Karpas-422 (cell line): Measurements from ENCODE around the gene IER5. TPM values are rescaled to one million over a fixed set of nuclear protein-coding genes. Genes with fewer than 3 reads are reported as not detected.

ENCODE experiments used
- DNase-seq: peaks from one replicate; pipeline ENCODE4 v3.0.0-alpha.2; 2015
- H2AFZ ChIP-seq: fragments of 200-600 bp; sonication (generic); 2 replicates; pipeline ENCODE4 v1.6.1; 2014; ENCODE audit warnings: antibody characterized with exemption, low read length, mixed read lengths
- H3K27ac ChIP-seq: fragments of 200-600 bp; sonication (generic); 2 replicates; pipeline ENCODE4 v1.5.1; 2014; ENCODE audit warnings: mild to moderate bottlenecking, low read length, moderate library complexity
- H3K27me3 ChIP-seq: fragments of 200-600 bp; sonication (generic); 2 replicates; pipeline ENCODE4 v1.6.1; 2014; ENCODE audit warnings: low read length, mixed read lengths
- H3K36me3 ChIP-seq: fragments of 200-600 bp; sonication (generic); 2 replicates; pipeline ENCODE4 v1.6.1; 2014; ENCODE audit warnings: low read length, mixed read lengths; ENCODE audit not compliant: insufficient read depth
- H3K4me1 ChIP-seq: fragments of 200-600 bp; sonication (generic); 2 replicates; pipeline ENCODE4 v1.6.1; 2014; ENCODE audit warnings: mild to moderate bottlenecking, low read length, mixed read lengths
- H3K4me2 ChIP-seq: fragments of 200-600 bp; sonication (generic); 2 replicates; pipeline ENCODE4 v1.6.1; 2014; ENCODE audit warnings: low read length, low read depth, mild to moderate bottlenecking; ENCODE audit not compliant: poor library complexity, severe bottlenecking
- H3K4me3 ChIP-seq: fragments of 200-600 bp; sonication (generic); 2 replicates; pipeline ENCODE4 v1.5.1; 2014; ENCODE audit warnings: mild to moderate bottlenecking, antibody characterized with exemption, low read length, mixed read lengths
- H3K79me2 ChIP-seq: fragments of 200-600 bp; sonication (generic); 2 replicates; pipeline ENCODE4 v1.6.1; 2014; ENCODE audit warnings: mild to moderate bottlenecking, low read length, mixed read lengths
- H3K9ac ChIP-seq: fragments of 200-600 bp; sonication (generic); 2 replicates; pipeline ENCODE4 v1.6.0; 2014; ENCODE audit warnings: low read length
- H3K9me2 ChIP-seq: fragments of 200-600 bp; sonication (generic), shearing (Covaris generic); replicated peaks from 2 replicates; pipeline ENCODE4 v1.6.0; 2014; ENCODE audit warnings: mild to moderate bottlenecking, low read length, moderate library complexity; ENCODE audit not compliant: insufficient read depth
- H3K9me3 ChIP-seq: fragments of 300-700, 200-600 bp; sonication (generic); 2 replicates; pipeline ENCODE4 v1.6.1; 2014; ENCODE audit warnings: low read length, mixed read lengths
- H4K20me1 ChIP-seq: fragments of 200-600 bp; sonication (generic); 2 replicates; pipeline ENCODE4 v1.6.1; 2014; ENCODE audit warnings: mild to moderate bottlenecking, antibody characterized with exemption, low read length, low read depth; ENCODE audit not compliant: insufficient read depth
- total RNA-seq: library from RNA; depleted of rRNA; stranded (reverse); fragments of >200 nt; shearing (Covaris generic); gene quantifications from 2 replicates; pipeline ENCODE4 v1.2.3, GENCODE V29; 2014; ENCODE audit warnings: low replicate concordance

IER5 gene
- total RNA-seq, 1 experiment from 2014 or later = 5.3 TPM

DNA sequence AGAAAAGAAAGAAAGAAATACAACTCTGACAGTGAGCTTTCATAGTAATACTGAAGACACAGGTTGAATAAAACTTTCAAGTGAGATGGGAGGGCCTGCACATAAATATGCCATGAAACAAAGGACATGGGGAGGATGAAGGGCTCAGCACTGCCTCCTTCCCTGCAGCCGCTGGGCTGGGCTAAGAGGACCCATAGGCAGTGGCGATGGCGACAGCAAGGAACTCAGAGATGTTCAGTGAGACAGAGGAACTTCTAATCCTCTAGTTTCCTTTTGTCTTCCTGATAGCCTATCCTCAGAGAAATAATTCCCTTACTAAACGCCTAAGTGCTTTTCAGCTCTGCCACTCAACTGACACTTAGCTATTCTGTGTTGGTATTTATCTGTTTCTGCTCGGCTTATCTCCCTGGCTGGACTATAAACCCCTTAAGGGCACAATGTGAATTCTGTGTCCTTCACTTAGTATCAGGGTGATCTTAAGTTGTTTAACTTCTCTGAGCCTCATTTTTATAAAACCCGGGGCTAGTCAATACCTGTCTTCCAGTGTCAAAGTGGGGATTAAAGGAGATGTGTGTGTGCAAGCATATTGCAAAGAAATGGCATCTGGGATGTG lies 24.4 kb upstream of the IER5 start:
- Histone ChIP-seq H3K9ac (no peak overlapping the region), H3K79me2 (no peaks in the 10 kb centered on the region), H3K27ac (no peak overlapping the region), H3K4me3 (no peak overlapping the region), H3K4me2 (no peak overlapping the region), H3K4me1 (peaks cover 22% of the 10 kb centered on the region), H3K27me3 (no peaks in the 10 kb centered on the region), H3K9me2 (no peaks in the 10 kb centered on the region), H3K36me3 (no peaks in the 10 kb centered on the region), H2AFZ (no peak overlapping the region), H3K9me3 (no peaks in the 10 kb centered on the region), H4K20me1 (no peaks in the 10 kb centered on the region)
- DNase-seq = no peak

GRCh38 chr1:181064702-181065101 lies 23.8 kb upstream of the IER5 start:
- no peak overlapping the region for H3K4me2 ChIP-seq
- no peak overlapping the region for H3K27ac ChIP-seq
- no peaks in the 10 kb centered on the region for H4K20me1 ChIP-seq
- no peaks in the 10 kb centered on the region for H3K9me2 ChIP-seq
- H3K27me3 ChIP-seq = no peaks in the 10 kb centered on the region
- no peaks in the 10 kb centered on the region for H3K36me3 ChIP-seq
- no peak overlapping the region for H3K9ac ChIP-seq
- no peak for DNase-seq
- H3K4me3 ChIP-seq = no peak overlapping the region
- peaks cover 22% of the 10 kb centered on the region for H3K4me1 ChIP-seq
- H2AFZ ChIP-seq = no peak overlapping the region
- no peaks in the 10 kb centered on the region for H3K9me3 ChIP-seq
- H3K79me2 ChIP-seq = no peaks in the 10 kb centered on the region

DNA sequence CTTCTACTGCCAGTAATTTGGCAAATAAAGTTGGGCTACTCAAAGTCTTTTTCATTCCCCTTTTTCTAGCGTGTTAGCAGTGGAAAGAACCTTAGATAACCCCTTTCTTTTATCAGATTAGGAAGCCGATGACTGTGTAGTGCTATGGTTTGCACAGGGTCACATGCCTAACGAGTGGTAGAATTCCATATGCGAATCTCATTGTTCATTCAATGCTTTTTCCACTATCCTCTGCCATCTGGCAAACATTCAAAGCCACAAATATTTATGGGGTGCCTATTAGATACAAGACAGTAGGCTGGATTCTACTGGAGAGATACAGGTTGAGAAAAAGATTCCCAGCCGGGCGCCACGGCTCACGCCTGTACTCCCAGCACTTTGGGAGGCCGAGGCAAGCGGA lies 14.9 kb upstream of the IER5 start:
- H3K4me3 ChIP-seq = no peak overlapping the region
- H3K27ac ChIP-seq = no peak overlapping the region
- H3K9ac ChIP-seq = no peak overlapping the region
- peaks cover 6% of the 10 kb centered on the region; the same call in 1 of the 2 replicates for H3K4me1 ChIP-seq
- no peak overlapping the region for H3K4me2 ChIP-seq
- H3K79me2 ChIP-seq = no peaks in the 10 kb centered on the region
- DNase-seq = no peak
- H3K36me3 ChIP-seq = no peaks in the 10 kb centered on the region
- H2AFZ ChIP-seq = no peak overlapping the region
- no peaks in the 10 kb centered on the region for H4K20me1 ChIP-seq
- no peaks in the 10 kb centered on the region for H3K9me3 ChIP-seq
- H3K9me2 ChIP-seq = no peaks in the 10 kb centered on the region
- H3K27me3 ChIP-seq = no peaks in the 10 kb centered on the region

- Histone ChIP-seq H3K36me3 (no peaks in the 10 kb centered on the region), H3K9me3 (no peaks in the 10 kb centered on the region), H2AFZ (no peak overlapping the region), H3K79me2 (no peaks in the 10 kb centered on the region), H3K27me3 (no peaks in the 10 kb centered on the region), H3K27ac (no peak overlapping the region), H4K20me1 (no peaks in the 10 kb centered on the region), H3K4me3 (no peak overlapping the region), H3K9me2 (no peaks in the 10 kb centered on the region), H3K4me2 (no peak overlapping the region), H3K4me1 (peaks cover 9% of the 10 kb centered on the region; the same call in 1 of the 2 replicates), H3K9ac (no peak overlapping the region)
- peak; percentile 39 for DNase-seq
Measured at GRCh38 chr1:181075766-181076350, 12.6 kb upstream of the IER5 start.

DNA sequence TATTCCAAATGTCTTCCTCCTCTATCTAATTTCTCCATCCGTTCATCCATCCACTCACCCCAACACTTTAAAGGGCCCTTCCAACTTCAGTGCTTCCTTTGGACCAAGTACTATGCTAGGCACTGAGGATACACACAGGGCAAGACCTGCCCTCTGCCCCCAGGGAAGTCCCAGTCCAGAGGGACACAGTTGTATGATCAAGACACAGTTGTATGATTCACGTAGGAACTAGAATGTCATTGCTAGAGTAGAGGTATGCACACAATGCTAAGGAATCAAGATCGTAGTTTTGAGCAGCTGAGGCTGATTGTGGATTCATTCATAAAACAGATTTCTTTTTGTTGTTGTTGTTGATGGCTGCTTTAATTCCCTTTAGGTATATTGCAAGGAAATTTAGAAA lies 11.6 kb upstream of the IER5 start:
- Histone ChIP-seq H3K9me2 (no peaks in the 10 kb centered on the region), H3K36me3 (no peaks in the 10 kb centered on the region), H3K27ac (no peak overlapping the region), H3K9me3 (no peaks in the 10 kb centered on the region), H2AFZ (no peak overlapping the region), H3K79me2 (no peaks in the 10 kb centered on the region), H4K20me1 (no peaks in the 10 kb centered on the region), H3K4me2 (no peak overlapping the region), H3K4me1 (peaks cover 9% of the 10 kb centered on the region; the same call in 1 of the 2 replicates), H3K4me3 (no peak overlapping the region), H3K27me3 (no peaks in the 10 kb centered on the region), H3K9ac (no peak overlapping the region)
- no peak for DNase-seq

DNA sequence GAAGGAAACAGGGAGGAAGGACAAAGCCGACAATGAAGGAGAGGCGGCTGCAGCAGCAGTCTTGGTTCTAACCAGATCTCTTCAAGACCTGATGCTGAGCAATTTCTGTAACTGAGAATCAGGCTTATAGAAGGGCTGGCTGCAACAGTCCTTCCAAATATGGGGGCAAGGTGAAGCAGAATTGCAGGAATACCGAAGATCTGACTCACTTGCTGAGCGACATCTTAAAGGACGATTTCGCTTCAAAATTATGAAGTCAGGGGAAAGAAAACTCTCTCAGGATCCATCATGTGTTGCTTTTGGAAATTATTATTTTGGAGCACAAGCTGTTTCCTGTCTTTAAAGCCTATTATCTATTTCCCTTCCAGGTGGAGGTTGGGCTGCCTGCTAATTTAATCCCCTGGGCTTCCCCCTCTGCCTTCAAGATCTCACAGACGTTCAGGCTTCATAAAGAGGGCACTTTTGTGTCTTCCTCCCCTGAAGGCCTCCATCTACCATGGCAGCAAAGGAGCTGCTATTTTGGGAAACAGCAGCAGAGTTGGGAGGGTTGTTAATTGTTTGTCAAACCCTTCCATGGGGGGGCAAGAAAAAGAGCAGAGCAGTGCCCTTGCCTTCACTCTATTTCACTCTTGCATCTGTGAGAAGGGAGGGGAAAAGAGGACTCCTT lies 10.8 kb upstream of the IER5 start:
- H3K4me1 ChIP-seq = peaks cover 9% of the 10 kb centered on the region; the same call in 1 of the 2 replicates
- H3K79me2 ChIP-seq = no peaks in the 10 kb centered on the region
- no peak overlapping the region for H2AFZ ChIP-seq
- no peaks in the 10 kb centered on the region for H4K20me1 ChIP-seq
- H3K9me2 ChIP-seq = no peaks in the 10 kb centered on the region
- no peak overlapping the region for H3K27ac ChIP-seq
- no peak overlapping the region for H3K4me3 ChIP-seq
- no peaks in the 10 kb centered on the region for H3K27me3 ChIP-seq
- no peak overlapping the region for H3K9ac ChIP-seq
- peak; percentile 35 for DNase-seq
- no peaks in the 10 kb centered on the region for H3K9me3 ChIP-seq
- H3K4me2 ChIP-seq = no peak overlapping the region
- no peaks in the 10 kb centered on the region for H3K36me3 ChIP-seq

DNA sequence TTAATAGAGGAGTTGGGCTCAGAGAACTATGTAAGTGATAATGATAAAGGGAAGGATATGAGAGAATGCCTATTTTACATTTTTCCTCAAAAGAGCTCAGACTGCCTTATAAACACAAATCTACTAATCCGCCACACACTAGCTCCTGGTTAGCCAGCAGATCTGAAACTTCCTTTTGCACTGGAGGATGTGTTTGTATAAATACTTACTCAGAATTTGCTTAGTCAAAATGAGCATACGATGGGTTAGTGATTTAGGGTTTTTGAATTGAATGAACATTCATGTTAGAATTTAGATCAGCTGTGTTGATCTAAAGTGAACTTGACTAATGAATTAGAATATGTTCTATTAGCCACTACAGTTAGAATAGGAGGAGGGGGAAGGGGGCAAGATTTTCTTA lies 9.1 kb upstream of the IER5 start:
- DNase-seq = peak; percentile 28
- no peak overlapping the region for H3K4me3 ChIP-seq
- no peaks in the 10 kb centered on the region for H3K9me3 ChIP-seq
- no peak overlapping the region for H3K9ac ChIP-seq
- no peaks in the 10 kb centered on the region for H3K79me2 ChIP-seq
- H3K27me3 ChIP-seq = no peaks in the 10 kb centered on the region
- no peaks in the 10 kb centered on the region for H4K20me1 ChIP-seq
- H2AFZ ChIP-seq = no peak overlapping the region
- H3K36me3 ChIP-seq = no peaks in the 10 kb centered on the region
- no peak overlapping the region for H3K4me2 ChIP-seq
- peaks cover 9% of the 10 kb centered on the region; the same call in 1 of the 2 replicates for H3K4me1 ChIP-seq
- H3K9me2 ChIP-seq = no peaks in the 10 kb centered on the region
- H3K27ac ChIP-seq = no peak overlapping the region

DNA sequence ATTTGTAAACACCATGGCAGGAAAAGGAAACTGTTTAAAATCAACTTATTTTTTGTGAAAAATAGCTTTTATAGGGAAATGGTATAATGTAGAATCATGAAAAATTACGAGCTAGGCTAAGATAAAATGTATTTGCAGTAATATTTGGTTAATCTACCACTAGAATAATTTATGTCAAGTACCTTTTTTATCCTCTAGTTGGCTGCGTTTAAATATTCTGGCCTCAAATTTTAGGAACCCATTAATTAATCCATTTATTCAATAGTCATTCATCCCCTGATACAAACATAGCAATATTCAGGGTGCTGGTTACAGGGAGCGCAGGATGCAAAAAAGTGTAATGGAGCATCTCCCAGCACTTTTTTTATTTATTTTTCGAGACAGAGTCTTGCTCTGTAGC lies 8.6 kb upstream of the IER5 start:
- H2AFZ ChIP-seq = no peak overlapping the region
- H3K27me3 ChIP-seq = no peaks in the 10 kb centered on the region
- peak; percentile 23 for DNase-seq
- peaks cover 9% of the 10 kb centered on the region; the same call in 1 of the 2 replicates for H3K4me1 ChIP-seq
- no peak overlapping the region for H3K4me3 ChIP-seq
- no peak overlapping the region for H3K9ac ChIP-seq
- no peaks in the 10 kb centered on the region for H3K79me2 ChIP-seq
- no peak overlapping the region for H3K4me2 ChIP-seq
- no peaks in the 10 kb centered on the region for H4K20me1 ChIP-seq
- H3K36me3 ChIP-seq = no peaks in the 10 kb centered on the region
- H3K27ac ChIP-seq = no peak overlapping the region
- H3K9me2 ChIP-seq = no peaks in the 10 kb centered on the region
- H3K9me3 ChIP-seq = no peaks in the 10 kb centered on the region
